Measurements from ENCODE around the gene HMGCR. TPM values are rescaled to one million over a fixed set of nuclear protein-coding genes. Genes with fewer than 3 reads are reported as not detected.
A peak's percentile ranks its signal among the peaks of the same experiment; 100 is the strongest.

Gene HMGCR
- total RNA-seq, 1 experiment from 2014 or later, result 137 TPM

GRCh38 chr5:75320371-75320770 lies 16.6 kb upstream of the HMGCR start (continued):
- TF ChIP-seq, protein P1, sequence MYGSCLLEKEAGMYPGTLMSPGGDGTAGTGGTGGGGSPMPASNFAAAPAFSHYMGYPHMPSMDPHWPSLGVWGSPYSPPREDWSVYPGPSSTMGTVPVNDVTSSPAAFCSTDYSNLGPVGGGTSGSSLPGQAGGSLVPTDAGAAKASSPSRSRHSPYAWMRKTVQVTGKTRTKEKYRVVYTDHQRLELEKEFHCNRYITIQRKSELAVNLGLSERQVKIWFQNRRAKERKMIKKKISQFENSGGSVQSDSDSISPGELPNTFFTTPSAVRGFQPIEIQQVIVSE (CRISPR knock-in tag; IDR thresholded peaks at IDR 0.05; ENCODE audit: borderline replicate concordance), result no peak
- no peak for TF ChIP-seq USF2 (CRISPR knock-in tag; IDR thresholded peaks at IDR 0.05)
- no peak for TF ChIP-seq MYBL2 (CRISPR knock-in tag; IDR thresholded peaks at IDR 0.05)
- no peak for TF ChIP-seq NR3C1 (CRISPR knock-in tag; conservative IDR thresholded peaks at IDR 0.05; ENCODE audit: low read depth)
- TF ChIP-seq NFYB (CRISPR knock-in tag; conservative IDR thresholded peaks at IDR 0.05; ENCODE audit: low read depth), result no peak
- no peak for TF ChIP-seq FOXJ3 (CRISPR knock-in tag; IDR thresholded peaks at IDR 0.05; ENCODE audit: borderline replicate concordance)
- no peak for TF ChIP-seq ESRRA (CRISPR knock-in tag; IDR thresholded peaks at IDR 0.05; ENCODE audit: borderline replicate concordance)
- no peak for TF ChIP-seq SMAD4 (CRISPR knock-in tag; IDR thresholded peaks at IDR 0.05)
- no peak for TF ChIP-seq TEAD4 (CRISPR knock-in tag; IDR thresholded peaks at IDR 0.05)

GRCh38 chr5:75322066-75322465 lies 15.0 kb upstream of the HMGCR start:
- peak; percentile 74 for ATAC-seq
- H3K27ac Mint-ChIP-seq, result no peak overlapping the region; the same call in 1 of the 2 replicates
- no peaks in the 10 kb centered on the region for H3K9me3 Mint-ChIP-seq
- TF ChIP-seq NR1H2 (CRISPR knock-in tag; IDR thresholded peaks at IDR 0.05), result no peak
- TF ChIP-seq TEAD1 (CRISPR knock-in tag; IDR thresholded peaks at IDR 0.05), result peak; percentile 76; the same call in 1 of the 2 replicates
- no peaks in the 10 kb centered on the region for H3K36me3 Mint-ChIP-seq
- ChIA-PET CTCF (no interaction called here), POLR2A (interaction anchor here (0.7 kb wide), 2 partner anchors 42 to 256 kb away, joined by 4 to 6 read pairs; no protein-coding TSS in a partner anchor)
- no peak overlapping the region; the same call in 1 of the 2 replicates for H3K4me3 Mint-ChIP-seq
- peaks cover 30% of the 10 kb centered on the region for H3K4me1 Mint-ChIP-seq
- no peak for DNase-seq (ENCODE audit: low spot score)
- H3K27me3 Mint-ChIP-seq (ENCODE audit: low read depth), result no peaks in the 10 kb centered on the region; the same call in 1 of the 2 replicates

DNA sequence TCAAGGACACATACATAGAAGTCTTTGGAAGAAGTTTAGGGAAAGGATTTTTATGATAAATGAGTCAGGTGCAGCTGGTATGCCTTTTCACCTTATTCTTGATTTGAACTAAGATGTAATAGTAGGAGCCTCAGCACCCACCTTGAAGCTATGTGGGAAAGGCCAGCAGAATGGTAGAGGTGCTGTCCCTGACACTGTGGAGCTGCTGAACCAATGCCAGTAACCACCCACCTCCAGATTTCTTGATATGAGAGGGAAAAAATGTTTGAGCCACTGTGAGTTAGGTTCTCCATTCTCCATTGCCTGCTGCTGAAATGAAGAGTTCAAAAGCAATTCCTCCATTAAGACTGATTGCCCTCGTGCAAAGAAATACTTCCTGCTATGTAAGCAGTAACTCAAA lies 12.2 kb upstream of the HMGCR start:
- ATAC-seq, result no peak
- Mint-ChIP-seq H3K4me1 (peaks cover 28% of the 10 kb centered on the region), H3K27ac (no peak overlapping the region), H3K9me3 (no peaks in the 10 kb centered on the region), H3K27me3 (ENCODE audit: low read depth) (no peaks in the 10 kb centered on the region; the same call in 1 of the 2 replicates), H3K4me3 (no peak overlapping the region), H3K36me3 (no peaks in the 10 kb centered on the region)
- CTCF ChIA-PET, result interaction anchor here (1.4 kb wide), 1 partner anchor 88 kb away, joined by 3 read pairs; the partner anchor contains the start of gene ANKRD31
- TF ChIP-seq EMX1 (CRISPR knock-in tag; IDR thresholded peaks at IDR 0.05) (no peak), FOXJ3 (CRISPR knock-in tag; IDR thresholded peaks at IDR 0.05; ENCODE audit: borderline replicate concordance) (no peak), RORB (CRISPR knock-in tag; IDR thresholded peaks at IDR 0.05) (no peak), ELF4 (CRISPR knock-in tag; IDR thresholded peaks at IDR 0.05; ENCODE audit: low read depth) (no peak), RELA (CRISPR knock-in tag; IDR thresholded peaks at IDR 0.05; ENCODE audit: borderline replicate concordance) (no peak), TCF7 (CRISPR knock-in tag; IDR thresholded peaks at IDR 0.05; ENCODE audit: low read depth) (no peak), NFYB (CRISPR knock-in tag; conservative IDR thresholded peaks at IDR 0.05; ENCODE audit: low read depth) (no peak), GTF2I (CRISPR knock-in tag; conservative IDR thresholded peaks at IDR 0.05) (no peak), ZNF416 (CRISPR knock-in tag; IDR thresholded peaks at IDR 0.05) (no peak), IRF1 (CRISPR knock-in tag; IDR thresholded peaks at IDR 0.05) (no peak), NR2C2 (CRISPR knock-in tag; IDR thresholded peaks at IDR 0.05) (no peak), MYBL2 (CRISPR knock-in tag; IDR thresholded peaks at IDR 0.05) (no peak), OVOL2 (CRISPR knock-in tag; IDR thresholded peaks at IDR 0.05; ENCODE audit: borderline replicate concordance) (no peak), CREB1 (CRISPR knock-in tag; IDR thresholded peaks at IDR 0.05) (no peak), ATF1 (CRISPR knock-in tag; IDR thresholded peaks at IDR 0.05) (no peak), ZNF232 (CRISPR knock-in tag; IDR thresholded peaks at IDR 0.05) (no peak), ZBTB21 (CRISPR knock-in tag; IDR thresholded peaks at IDR 0.05; ENCODE audit: borderline replicate concordance) (no peak), NR1H2 (CRISPR knock-in tag; IDR thresholded peaks at IDR 0.05) (no peak)
- TF ChIP-seq, protein P2, sequence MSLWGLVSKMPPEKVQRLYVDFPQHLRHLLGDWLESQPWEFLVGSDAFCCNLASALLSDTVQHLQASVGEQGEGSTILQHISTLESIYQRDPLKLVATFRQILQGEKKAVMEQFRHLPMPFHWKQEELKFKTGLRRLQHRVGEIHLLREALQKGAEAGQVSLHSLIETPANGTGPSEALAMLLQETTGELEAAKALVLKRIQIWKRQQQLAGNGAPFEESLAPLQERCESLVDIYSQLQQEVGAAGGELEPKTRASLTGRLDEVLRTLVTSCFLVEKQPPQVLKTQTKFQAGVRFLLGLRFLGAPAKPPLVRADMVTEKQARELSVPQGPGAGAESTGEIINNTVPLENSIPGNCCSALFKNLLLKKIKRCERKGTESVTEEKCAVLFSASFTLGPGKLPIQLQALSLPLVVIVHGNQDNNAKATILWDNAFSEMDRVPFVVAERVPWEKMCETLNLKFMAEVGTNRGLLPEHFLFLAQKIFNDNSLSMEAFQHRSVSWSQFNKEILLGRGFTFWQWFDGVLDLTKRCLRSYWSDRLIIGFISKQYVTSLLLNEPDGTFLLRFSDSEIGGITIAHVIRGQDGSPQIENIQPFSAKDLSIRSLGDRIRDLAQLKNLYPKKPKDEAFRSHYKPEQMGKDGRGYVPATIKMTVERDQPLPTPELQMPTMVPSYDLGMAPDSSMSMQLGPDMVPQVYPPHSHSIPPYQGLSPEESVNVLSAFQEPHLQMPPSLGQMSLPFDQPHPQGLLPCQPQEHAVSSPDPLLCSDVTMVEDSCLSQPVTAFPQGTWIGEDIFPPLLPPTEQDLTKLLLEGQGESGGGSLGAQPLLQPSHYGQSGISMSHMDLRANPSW (CRISPR knock-in tag; conservative IDR thresholded peaks at IDR 0.05; ENCODE audit: low read depth), result no peak
- no peak for DNase-seq (ENCODE audit: low spot score)
- POLR2A ChIA-PET, result no interaction called here

All from WTC11 (cell line).